K562 (cell line): Measurements from ENCODE around the gene TOMM40L. TPM values are rescaled to one million over a fixed set of nuclear protein-coding genes. Genes with fewer than 3 reads are reported as not detected.

Experiments
- C11orf30 ChIP-seq: fragments of 450-650 bp; IDR thresholded peaks from 2 replicates; pipeline ENCODE4 v1.6.1; 2016; ENCODE audit warnings: low read depth, mild to moderate bottlenecking
- FOSL1 ChIP-seq: fragments of 200-800 bp; sonication (Bioruptor generic); conservative IDR thresholded peaks from 2 replicates; pipeline ENCODE4 v1.6.1; 2016; ENCODE audit warnings: missing genetic modification characterization, missing compliant biosample characterization
- GABPB2 ChIP-seq: fragments of 250-450 bp; sonication (Bioruptor Pico); conservative IDR thresholded peaks from 2 replicates; pipeline ENCODE4 v1.5.1; 2021; ENCODE audit warnings: mild to moderate bottlenecking
- PHB2 ChIP-seq: fragments of 450-650 bp; IDR thresholded peaks from 2 replicates; pipeline ENCODE4 v1.6.1; 2017; ENCODE audit warnings: low read depth
- PRPF4 ChIP-seq: fragments of 200-400 bp; formaldehyde crosslinking; IDR thresholded peaks from one replicate; pipeline ENCODE4 v1.6.1; 2017; ENCODE audit warnings: low read length, low read depth, mild to moderate bottlenecking; ENCODE audit not compliant: insufficient read depth, poor library complexity, severe bottlenecking
- SMARCA5 ChIP-seq: fragments of 450-650 bp; IDR thresholded peaks from 2 replicates; pipeline ENCODE4 v1.6.1; 2016
- ZBTB40 ChIP-seq, 2 experiments: fragments of 450-650 bp in 1 of 2; sonication (generic) in 1 of 2; formaldehyde crosslinking in 1 of 2; IDR thresholded peaks; 2 replicates each; pipeline versions ENCODE4 v1.7.1 to v1.9.0; 2016 to 2022; ENCODE audit warnings: inconsistent platforms in 1 of 2, mild to moderate bottlenecking in 1 of 2, missing genetic modification reagents in 1 of 2
- ZEB2 ChIP-seq: fragments of 450-650 bp; IDR thresholded peaks from 2 replicates; pipeline ENCODE4 v1.6.1; 2016
- ZNF780A ChIP-seq: fragments of 250-450 bp; sonication (Bioruptor Pico); IDR thresholded peaks from 2 replicates; pipeline ENCODE4 v1.5.0; 2021; ENCODE audit warnings: mild to moderate bottlenecking
- ZNF830 ChIP-seq: fragments of 250-450 bp; sonication (Bioruptor Pico); IDR thresholded peaks from 2 replicates; pipeline ENCODE4 v1.5.0; 2021; ENCODE audit warnings: mild to moderate bottlenecking
- polyA plus RNA-seq, 8 experiments: library from polyadenylated mRNA; depleted of rRNA in 4 of 8; stranded (reverse) in 5 of 8; unstranded in 3 of 8; fragments of >200 nt; fragmentation: Nextera tagmentation in 2 of 8; fragmentation: Illumina TruSeq in 1 of 8; extraction: Ambion mirVana in 2 of 8; extraction: Trizol in 1 of 8; gene quantifications; 2 replicates each; pipeline versions ENCODE4 v1.2.1 to v1.2.3, GENCODE V29; 2011 to 2014; ENCODE audit warnings: inconsistent platforms in 1 of 8, missing spikeins in 1 of 8
- total RNA-seq, 7 experiments: library from RNA; depleted of rRNA in 6 of 7; stranded (reverse); fragments of >200 nt in 6 of 7; fragmentation: Illumina TruSeq in 2 of 7; extraction: Trizol in 2 of 7; gene quantifications; 2 replicates each; pipeline versions ENCODE4 v1.2.1 to v1.2.3, GENCODE V29; 2011 to 2021; ENCODE audit warnings: low replicate concordance in 1 of 7

TOMM40L gene
- total and polyA plus RNA-seq, 9 of the 15 experiments (the other 6 are each of a cell fraction or from before 2014, with no cell fraction given) = 9.6 to 33.6 (median 25.2) TPM

GRCh38 chr1:161242313-161242712, 16.5 kb downstream of the TOMM40L start (continued):
- TF ChIP-seq ZBTB40 (IDR thresholded peaks at IDR 0.05) (no peak), ZBTB40 (CRISPR knock-in tag; IDR thresholded peaks at IDR 0.05) (no peak), ZNF830 (CRISPR knock-in tag) (no peak), PRPF4 (no peak), ZNF780A (CRISPR knock-in tag) (no peak), SMARCA5 (no peak), FOSL1 (peak; percentile 85), C11orf30 (peak; percentile 19; the same call in 1 of the 2 replicates), GABPB2 (CRISPR knock-in tag) (no peak), PHB2 (no peak), ZEB2 (0 out of 2 replicates have a peak, but pooled peaks have one; percentile 13)
